Measurements from ENCODE around the gene KIF26B. TPM values are rescaled to one million over a fixed set of nuclear protein-coding genes. Genes with fewer than 3 reads are reported as not detected.

Gene KIF26B
- polyA plus RNA-seq, 1 of the 3 experiments (the other 2 are of a cell fraction), result 2.6 TPM

- Histone ChIP-seq H3K27ac (ENCODE audit: low read depth in 2 of 2, low read length in 1 of 2) (peak overlapping the region in 1 of 2 experiments; percentile 43; a peak in 2 of 4 replicates), H3K4me2 (no peak overlapping the region), H3K9me3 (no peaks in the 10 kb centered on the region), H3K4me1 (ENCODE audit: control insufficient read depth in 1 of 2, insufficient read depth in 2 of 2, low read depth in 1 of 2, low read length in 1 of 2) (peaks cover 0 to 30% of the 10 kb centered on the region in 2 experiments; a peak in 2 of 4 replicates), H4K20me1 (ENCODE audit: insufficient read depth) (peaks cover 14% of the 10 kb centered on the region; the same call in 1 of the 2 replicates), H3K9me2 (no peaks in the 10 kb centered on the region), H3K79me2 (ENCODE audit: insufficient read depth) (peaks cover 12% of the 10 kb centered on the region), H3K4me3 (ENCODE audit: low read depth in 2 of 2, low read length in 1 of 2) (no peak overlapping the region), H2AFZ (ENCODE audit: low read depth) (no peak overlapping the region), H3K27me3 (ENCODE audit: insufficient read depth) (no peaks in the 10 kb centered on the region), H3F3A (replicated peaks; ENCODE audit: insufficient read depth) (no peaks in the 10 kb centered on the region), H3K9ac (no peak overlapping the region), H3K36me3 (replicated peaks in 1 of 2; ENCODE audit: control insufficient read depth in 1 of 2, insufficient read depth in 2 of 2, low read length in 1 of 2) (peaks cover 10 to 45% of the 10 kb centered on the region in 2 experiments)
- POLR2A ChIA-PET, result no interaction called here
- DNase-seq, result no peak
- TF ChIP-seq GATA2 (CRISPR knock-in tag; IDR thresholded peaks at IDR 0.05), result 0 out of 2 replicates have a peak, but pooled peaks have one; percentile 15
- no peak for TF ChIP-seq FOSL2 (IDR thresholded peaks at IDR 0.05; ENCODE audit: borderline replicate concordance, low read depth)
- CTCF ChIA-PET, result interaction anchor here (0.8 to 1.4 kb wide), 2 partner anchors 196 to 819 kb away, joined by 3 read pairs; no protein-coding TSS in a partner anchor
- 87% methylated on average over 4 of the region's 4 CpGs for WGBS (ENCODE audit: low lambda C conversion rate)
These were observed 30.0 kb downstream of the KIF26B start for GRCh38 chr1:245184779-245185178.

- no peaks in the 10 kb centered on the region for H3K9me3 ChIP-seq
- no peak overlapping the region for H2AFZ ChIP-seq (ENCODE audit: low read depth)
- 84% methylated on average over 4 of the region's 4 CpGs for WGBS (ENCODE audit: low lambda C conversion rate)
- H3K36me3 ChIP-seq (replicated peaks in 1 of 2; ENCODE audit: control insufficient read depth in 1 of 2, insufficient read depth in 2 of 2, low read length in 1 of 2), result peaks cover 11 to 36% of the 10 kb centered on the region in 2 experiments
- TF ChIP-seq RAD21 (IDR thresholded peaks at IDR 0.05; ENCODE audit: low read length) (no peak), GATA2 (CRISPR knock-in tag; IDR thresholded peaks at IDR 0.05) (no peak), FOXM1 (IDR thresholded peaks at IDR 0.05; ENCODE audit: low read depth) (no peak), SMC3 (IDR thresholded peaks at IDR 0.05; ENCODE audit: low read depth, low read length) (no peak), JUND (IDR thresholded peaks at IDR 0.05) (no peak), GABPA (IDR thresholded peaks at IDR 0.05; ENCODE audit: low read depth) (no peak)
- TF ChIP-seq, protein P1, sequence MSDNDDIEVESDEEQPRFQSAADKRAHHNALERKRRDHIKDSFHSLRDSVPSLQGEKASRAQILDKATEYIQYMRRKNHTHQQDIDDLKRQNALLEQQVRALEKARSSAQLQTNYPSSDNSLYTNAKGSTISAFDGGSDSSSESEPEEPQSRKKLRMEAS (IDR thresholded peaks at IDR 0.05; ENCODE audit: low read depth), result no peak
- ChIA-PET POLR2A (no interaction called here), CTCF (interaction anchor here (1.0 to 1.7 kb wide), 2 partner anchors 12 to 32 kb away, joined by 3 to 5 read pairs; no protein-coding TSS in a partner anchor)
- H3K4me2 ChIP-seq, result no peak overlapping the region
- H3K4me3 ChIP-seq (ENCODE audit: low read depth in 2 of 2, low read length in 1 of 2), result no peak overlapping the region
- H4K20me1 ChIP-seq (ENCODE audit: insufficient read depth), result peaks cover 22% of the 10 kb centered on the region; the same call in 1 of the 2 replicates
- H3K4me1 ChIP-seq (ENCODE audit: control insufficient read depth in 1 of 2, insufficient read depth in 2 of 2, low read depth in 1 of 2, low read length in 1 of 2), result peaks cover 0 to 18% of the 10 kb centered on the region in 2 experiments; a peak in 2 of 4 replicates
- H3K9me2 ChIP-seq, result no peaks in the 10 kb centered on the region
- H3F3A ChIP-seq (replicated peaks; ENCODE audit: insufficient read depth), result peaks cover 3% of the 10 kb centered on the region
- no peak overlapping the region for H3K27ac ChIP-seq (ENCODE audit: low read depth in 2 of 2, low read length in 1 of 2)
- H3K9ac ChIP-seq, result no peak overlapping the region
- DNase-seq, result no peak
- no peaks in the 10 kb centered on the region for H3K27me3 ChIP-seq (ENCODE audit: insufficient read depth)
- peaks cover 9% of the 10 kb centered on the region; the same call in 1 of the 2 replicates for H3K79me2 ChIP-seq (ENCODE audit: insufficient read depth)
These were observed 33.6 kb downstream of the KIF26B start for GRCh38 chr1:245188403-245188802.

DNA sequence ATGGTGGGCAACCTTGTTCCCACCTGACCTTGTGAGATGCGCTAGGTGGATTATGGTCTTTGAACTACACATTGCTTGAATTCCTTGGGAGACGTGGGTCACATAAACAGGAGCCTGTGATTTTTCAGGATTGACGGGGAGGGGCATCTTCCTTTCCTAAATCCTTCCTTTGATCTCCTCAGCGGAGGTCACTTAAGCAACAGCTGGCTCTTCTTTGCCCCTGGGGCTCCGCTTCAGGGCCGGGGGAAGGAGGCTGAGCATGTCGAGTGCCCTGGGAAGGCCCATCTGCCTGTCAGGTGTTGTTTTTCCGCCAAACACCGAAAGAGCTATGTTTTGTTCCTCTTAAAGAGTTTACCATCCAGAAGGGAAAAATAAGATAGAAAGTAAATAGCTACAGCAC is 40.6 kb downstream of the KIF26B start:
- Histone ChIP-seq H2AFZ (ENCODE audit: low read depth) (no peak overlapping the region), H3K9me2 (no peaks in the 10 kb centered on the region), H3K4me3 (ENCODE audit: low read depth in 2 of 2, low read length in 1 of 2) (no peak overlapping the region), H3K9me3 (no peaks in the 10 kb centered on the region), H3K4me1 (ENCODE audit: control insufficient read depth in 1 of 2, insufficient read depth in 2 of 2, low read depth in 1 of 2, low read length in 1 of 2) (peaks cover 0 to 16% of the 10 kb centered on the region in 2 experiments; a peak in 2 of 4 replicates), H3K36me3 (replicated peaks in 1 of 2; ENCODE audit: control insufficient read depth in 1 of 2, insufficient read depth in 2 of 2, low read length in 1 of 2) (peaks cover 10 to 23% of the 10 kb centered on the region in 2 experiments), H3K27ac (ENCODE audit: low read depth in 2 of 2, low read length in 1 of 2) (no peak overlapping the region), H3K9ac (no peak overlapping the region), H3K4me2 (no peak overlapping the region), H3F3A (replicated peaks; ENCODE audit: insufficient read depth) (peaks cover 3% of the 10 kb centered on the region), H3K79me2 (ENCODE audit: insufficient read depth) (no peaks in the 10 kb centered on the region; the same call in 1 of the 2 replicates), H4K20me1 (ENCODE audit: insufficient read depth) (peaks cover 26% of the 10 kb centered on the region; the same call in 1 of the 2 replicates), H3K27me3 (ENCODE audit: insufficient read depth) (no peaks in the 10 kb centered on the region)
- no peak for DNase-seq
- ChIA-PET POLR2A (no interaction called here), CTCF (interaction anchor here (3.6 kb wide), 1 partner anchor 39 kb away, joined by 10 read pairs; no protein-coding TSS in a partner anchor)
- 91% methylated on average over 8 of the region's 9 CpGs for WGBS (ENCODE audit: low lambda C conversion rate)
- TF ChIP-seq, protein P2, sequence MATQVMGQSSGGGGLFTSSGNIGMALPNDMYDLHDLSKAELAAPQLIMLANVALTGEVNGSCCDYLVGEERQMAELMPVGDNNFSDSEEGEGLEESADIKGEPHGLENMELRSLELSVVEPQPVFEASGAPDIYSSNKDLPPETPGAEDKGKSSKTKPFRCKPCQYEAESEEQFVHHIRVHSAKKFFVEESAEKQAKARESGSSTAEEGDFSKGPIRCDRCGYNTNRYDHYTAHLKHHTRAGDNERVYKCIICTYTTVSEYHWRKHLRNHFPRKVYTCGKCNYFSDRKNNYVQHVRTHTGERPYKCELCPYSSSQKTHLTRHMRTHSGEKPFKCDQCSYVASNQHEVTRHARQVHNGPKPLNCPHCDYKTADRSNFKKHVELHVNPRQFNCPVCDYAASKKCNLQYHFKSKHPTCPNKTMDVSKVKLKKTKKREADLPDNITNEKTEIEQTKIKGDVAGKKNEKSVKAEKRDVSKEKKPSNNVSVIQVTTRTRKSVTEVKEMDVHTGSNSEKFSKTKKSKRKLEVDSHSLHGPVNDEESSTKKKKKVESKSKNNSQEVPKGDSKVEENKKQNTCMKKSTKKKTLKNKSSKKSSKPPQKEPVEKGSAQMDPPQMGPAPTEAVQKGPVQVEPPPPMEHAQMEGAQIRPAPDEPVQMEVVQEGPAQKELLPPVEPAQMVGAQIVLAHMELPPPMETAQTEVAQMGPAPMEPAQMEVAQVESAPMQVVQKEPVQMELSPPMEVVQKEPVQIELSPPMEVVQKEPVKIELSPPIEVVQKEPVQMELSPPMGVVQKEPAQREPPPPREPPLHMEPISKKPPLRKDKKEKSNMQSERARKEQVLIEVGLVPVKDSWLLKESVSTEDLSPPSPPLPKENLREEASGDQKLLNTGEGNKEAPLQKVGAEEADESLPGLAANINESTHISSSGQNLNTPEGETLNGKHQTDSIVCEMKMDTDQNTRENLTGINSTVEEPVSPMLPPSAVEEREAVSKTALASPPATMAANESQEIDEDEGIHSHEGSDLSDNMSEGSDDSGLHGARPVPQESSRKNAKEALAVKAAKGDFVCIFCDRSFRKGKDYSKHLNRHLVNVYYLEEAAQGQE (IDR thresholded peaks at IDR 0.05; ENCODE audit: low read depth, low read length), result no peak
- TF ChIP-seq SMC3 (IDR thresholded peaks at IDR 0.05; ENCODE audit: low read depth, low read length) (no peak), POLR2AphosphoS5 (IDR thresholded peaks at IDR 0.05; ENCODE audit: low read depth, low read length) (no peak), FOXJ3 (CRISPR knock-in tag; IDR thresholded peaks at IDR 0.05) (no peak), MEF2A (IDR thresholded peaks at IDR 0.05; ENCODE audit: borderline replicate concordance, low read depth) (no peak), CHD2 (IDR thresholded peaks at IDR 0.05; ENCODE audit: low read length, partially characterized antibody) (no peak), GABPA (IDR thresholded peaks at IDR 0.05; ENCODE audit: low read depth) (no peak), JUND (IDR thresholded peaks at IDR 0.05) (no peak)
- TF ChIP-seq, protein P3, sequence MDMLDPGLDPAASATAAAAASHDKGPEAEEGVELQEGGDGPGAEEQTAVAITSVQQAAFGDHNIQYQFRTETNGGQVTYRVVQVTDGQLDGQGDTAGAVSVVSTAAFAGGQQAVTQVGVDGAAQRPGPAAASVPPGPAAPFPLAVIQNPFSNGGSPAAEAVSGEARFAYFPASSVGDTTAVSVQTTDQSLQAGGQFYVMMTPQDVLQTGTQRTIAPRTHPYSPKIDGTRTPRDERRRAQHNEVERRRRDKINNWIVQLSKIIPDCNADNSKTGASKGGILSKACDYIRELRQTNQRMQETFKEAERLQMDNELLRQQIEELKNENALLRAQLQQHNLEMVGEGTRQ (IDR thresholded peaks at IDR 0.05; ENCODE audit: borderline replicate concordance, low read depth, low read length), result no peak

Data from SK-N-SH (cell line).